ENCODE data around the gene CST8. TPM values are rescaled to one million over a fixed set of nuclear protein-coding genes. Genes with fewer than 3 reads are reported as not detected.

Gene CST8
- total RNA-seq, 2 experiments from 2014 or later: not detected

GRCh38 chr20:23519556-23519955 is 28.6 kb downstream of the CST8 start:
- H3K27ac Mint-ChIP-seq: no peak overlapping the region
- no peak overlapping the region for H3K27ac ChIP-seq (ENCODE audit: low read depth in 1 of 2, low read length in 2 of 2)
- TF ChIP-seq CTCF (IDR thresholded peaks at IDR 0.05): no peak
- intact Hi-C loops (cut with DNase I, micrococcal nuclease): no loop called here
- CTCF ChIA-PET: no interaction called here
- H3K27me3 Mint-ChIP-seq: peaks cover 5% of the 10 kb centered on the region
- no peak overlapping the region for H3K4me3 Mint-ChIP-seq
- no peaks in the 10 kb centered on the region for H3K36me3 ChIP-seq (ENCODE audit: insufficient read depth, low read length)
- no peaks in the 10 kb centered on the region for H3K36me3 Mint-ChIP-seq (ENCODE audit: low read depth)
- no peaks in the 10 kb centered on the region for H3K9me3 Mint-ChIP-seq
- H3K9me3 ChIP-seq (ENCODE audit: control insufficient read depth in 1 of 2, insufficient read depth in 1 of 2, low read length in 2 of 2): peaks cover 0 to 10% of the 10 kb centered on the region in 2 experiments
- no peak overlapping the region for H3K4me3 ChIP-seq (ENCODE audit: low read length)
- no peaks in the 10 kb centered on the region for H3K27me3 ChIP-seq (ENCODE audit: control insufficient read depth in 1 of 2, insufficient read depth in 2 of 2, low read length in 2 of 2)
- no peak for ATAC-seq (ENCODE audit: poor library complexity)
- H3K4me1 Mint-ChIP-seq (ENCODE audit: low read depth): no peaks in the 10 kb centered on the region
- DNase-seq: no peak
- H3K4me1 ChIP-seq (ENCODE audit: insufficient read depth, low read length): no peaks in the 10 kb centered on the region
- POLR2A ChIA-PET: no interaction called here

- Mint-ChIP-seq H3K4me1 (ENCODE audit: low read depth) (no peaks in the 10 kb centered on the region), H3K9me3 (no peaks in the 10 kb centered on the region), H3K4me3 (no peak overlapping the region), H3K36me3 (ENCODE audit: low read depth) (no peaks in the 10 kb centered on the region), H3K27ac (no peak overlapping the region), H3K27me3 (peaks cover 5% of the 10 kb centered on the region)
- H3K27me3 ChIP-seq (ENCODE audit: control insufficient read depth in 1 of 2, insufficient read depth in 2 of 2, low read length in 2 of 2): no peaks in the 10 kb centered on the region
- H3K36me3 ChIP-seq (ENCODE audit: insufficient read depth, low read length): no peaks in the 10 kb centered on the region
- POLR2A ChIA-PET: no interaction called here
- no peak for DNase-seq
- no peak overlapping the region for H3K4me3 ChIP-seq (ENCODE audit: low read length)
- H3K4me1 ChIP-seq (ENCODE audit: insufficient read depth, low read length): no peaks in the 10 kb centered on the region
- peaks cover 0 to 10% of the 10 kb centered on the region in 2 experiments for H3K9me3 ChIP-seq (ENCODE audit: control insufficient read depth in 1 of 2, insufficient read depth in 1 of 2, low read length in 2 of 2)
- ATAC-seq (ENCODE audit: poor library complexity): no peak
- intact Hi-C loops (cut with DNase I, micrococcal nuclease): no loop called here
- TF ChIP-seq CTCF (IDR thresholded peaks at IDR 0.05): no peak
- H3K27ac ChIP-seq (ENCODE audit: low read depth in 1 of 2, low read length in 2 of 2): no peak overlapping the region
- CTCF ChIA-PET: no interaction called here
These were observed 29.3 kb downstream of the CST8 start for GRCh38 chr20:23520185-23520584.

- H3K4me1 Mint-ChIP-seq (ENCODE audit: low read depth): no peaks in the 10 kb centered on the region
- intact Hi-C loops (cut with DNase I, micrococcal nuclease): no loop called here
- no peak overlapping the region for H3K4me3 Mint-ChIP-seq
- no peaks in the 10 kb centered on the region for H3K36me3 Mint-ChIP-seq (ENCODE audit: low read depth)
- peaks cover 9% of the 10 kb centered on the region for H3K9me3 Mint-ChIP-seq
- no peak overlapping the region for H3K27ac Mint-ChIP-seq
- Histone ChIP-seq H3K4me1 (ENCODE audit: insufficient read depth, low read length) (no peaks in the 10 kb centered on the region), H3K27me3 (ENCODE audit: control insufficient read depth in 1 of 2, insufficient read depth in 2 of 2, low read length in 2 of 2) (no peaks in the 10 kb centered on the region), H3K4me3 (ENCODE audit: low read length) (no peak overlapping the region), H3K27ac (ENCODE audit: low read depth in 1 of 2, low read length in 2 of 2) (no peak overlapping the region), H3K36me3 (ENCODE audit: insufficient read depth, low read length) (no peaks in the 10 kb centered on the region), H3K9me3 (ENCODE audit: control insufficient read depth in 1 of 2, insufficient read depth in 1 of 2, low read length in 2 of 2) (peaks cover 0 to 18% of the 10 kb centered on the region in 2 experiments)
- CTCF ChIA-PET: no interaction called here
- POLR2A ChIA-PET: no interaction called here
- peaks cover 5% of the 10 kb centered on the region for H3K27me3 Mint-ChIP-seq
- DNase-seq: no peak
- no peak for ATAC-seq (ENCODE audit: poor library complexity)
- no peak for TF ChIP-seq CTCF (IDR thresholded peaks at IDR 0.05)
These were observed 33.2 kb downstream of the CST8 start for GRCh38 chr20:23524146-23524545.
